Mesothelial cell of epicardium (in vitro differentiated cells): ENCODE measurements around the gene PTGER4. TPM values are rescaled to one million over a fixed set of nuclear protein-coding genes. Genes with fewer than 3 reads are reported as not detected.
A peak's percentile ranks its signal among the peaks of the same experiment; 100 is the strongest.

Experiments
- DNase-seq, 2 experiments: peaks; one replicate each; pipeline ENCODE4 v3.0.0; 2021; ENCODE audit warnings: low spot score in 2 of 2; ENCODE audit not compliant: unreplicated experiment in 2 of 2
- H3K27ac Mint-ChIP-seq: 2 replicates; pipeline ENCODE4 v1.8.0; 2021; ENCODE audit warnings: mixed read lengths
- H3K27me3 Mint-ChIP-seq: 2 replicates; pipeline ENCODE4 v1.8.0; 2021; ENCODE audit warnings: low read depth, mixed read lengths
- H3K36me3 Mint-ChIP-seq: 2 replicates; pipeline ENCODE4 v1.8.0; 2021; ENCODE audit warnings: mixed read lengths
- H3K4me1 Mint-ChIP-seq: 2 replicates; pipeline ENCODE4 v1.8.0; 2021; ENCODE audit warnings: mixed read lengths
- H3K4me3 Mint-ChIP-seq: 2 replicates; pipeline ENCODE4 v1.8.0; 2021; ENCODE audit warnings: mild to moderate bottlenecking, moderate library complexity, mixed read lengths
- H3K9me3 Mint-ChIP-seq: 2 replicates; pipeline ENCODE4 v1.8.0; 2021; ENCODE audit warnings: mixed read lengths
- total RNA-seq: library from RNA; stranded (reverse); gene quantifications from 3 replicates; pipeline ENCODE4 v1.2.1, GENCODE V29; 2021
- TF ChIP-seq, protein P1 (sequence below): fragments of 200-600 bp; sonication (generic); IDR thresholded peaks from one replicate; pipeline ENCODE4 v1.5.0; 2021; ENCODE audit warnings: antibody characterized with exemption; ENCODE audit not compliant: unreplicated experiment

Gene PTGER4
- total RNA-seq, 1 donor from 2014 or later: 40.0 TPM

GRCh38 chr5:40735609-40736008, 55.9 kb downstream of the PTGER4 start:
- no peak overlapping the region for H3K4me3 Mint-ChIP-seq
- H3K27ac Mint-ChIP-seq: peak overlapping the region; percentile 3
- TF ChIP-seq, protein P1, sequence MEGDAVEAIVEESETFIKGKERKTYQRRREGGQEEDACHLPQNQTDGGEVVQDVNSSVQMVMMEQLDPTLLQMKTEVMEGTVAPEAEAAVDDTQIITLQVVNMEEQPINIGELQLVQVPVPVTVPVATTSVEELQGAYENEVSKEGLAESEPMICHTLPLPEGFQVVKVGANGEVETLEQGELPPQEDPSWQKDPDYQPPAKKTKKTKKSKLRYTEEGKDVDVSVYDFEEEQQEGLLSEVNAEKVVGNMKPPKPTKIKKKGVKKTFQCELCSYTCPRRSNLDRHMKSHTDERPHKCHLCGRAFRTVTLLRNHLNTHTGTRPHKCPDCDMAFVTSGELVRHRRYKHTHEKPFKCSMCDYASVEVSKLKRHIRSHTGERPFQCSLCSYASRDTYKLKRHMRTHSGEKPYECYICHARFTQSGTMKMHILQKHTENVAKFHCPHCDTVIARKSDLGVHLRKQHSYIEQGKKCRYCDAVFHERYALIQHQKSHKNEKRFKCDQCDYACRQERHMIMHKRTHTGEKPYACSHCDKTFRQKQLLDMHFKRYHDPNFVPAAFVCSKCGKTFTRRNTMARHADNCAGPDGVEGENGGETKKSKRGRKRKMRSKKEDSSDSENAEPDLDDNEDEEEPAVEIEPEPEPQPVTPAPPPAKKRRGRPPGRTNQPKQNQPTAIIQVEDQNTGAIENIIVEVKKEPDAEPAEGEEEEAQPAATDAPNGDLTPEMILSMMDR: no peak
- peaks cover 13% of the 10 kb centered on the region for H3K9me3 Mint-ChIP-seq
- H3K36me3 Mint-ChIP-seq: peaks cover 17% of the 10 kb centered on the region
- H3K27me3 Mint-ChIP-seq: no peaks in the 10 kb centered on the region
- H3K4me1 Mint-ChIP-seq: peaks cover 21% of the 10 kb centered on the region
- no peak for DNase-seq

DNA sequence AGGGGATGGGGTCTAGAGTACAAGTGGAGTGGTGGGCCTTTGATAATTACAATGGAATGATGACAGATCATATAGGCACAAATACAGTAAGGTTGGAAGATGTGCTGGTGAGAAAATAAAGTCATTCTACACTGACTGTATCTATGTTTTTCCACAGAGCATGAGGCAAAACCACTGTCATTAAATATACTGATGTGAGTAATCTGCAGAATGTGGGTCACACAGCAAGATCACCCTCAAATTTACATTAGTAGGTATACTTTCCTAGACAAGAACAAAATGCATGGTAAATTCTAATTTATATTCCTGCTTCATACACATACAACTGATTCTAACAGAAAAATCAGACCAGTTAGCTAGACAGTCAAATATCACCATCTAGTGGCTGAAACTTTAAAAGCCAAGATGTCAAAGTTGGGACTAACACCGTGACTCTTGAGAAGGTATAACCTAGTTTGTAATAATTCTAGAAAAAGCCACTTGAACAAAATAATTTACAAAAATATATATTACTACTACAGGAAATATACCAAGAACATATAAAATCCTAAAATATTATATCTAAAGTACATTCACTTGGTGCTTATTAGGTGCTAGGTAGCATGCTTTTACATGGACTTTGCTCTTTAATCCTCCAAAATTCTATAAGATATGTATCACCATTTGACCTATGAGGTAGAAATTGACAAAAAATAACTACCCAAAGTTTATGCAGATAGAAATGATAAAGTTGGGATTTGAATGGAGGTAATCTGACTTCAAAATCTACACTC, 56.6 kb downstream of the PTGER4 start:
- H3K4me1 Mint-ChIP-seq: peaks cover 21% of the 10 kb centered on the region
- peaks cover 24% of the 10 kb centered on the region for H3K36me3 Mint-ChIP-seq
- peaks cover 20% of the 10 kb centered on the region for H3K9me3 Mint-ChIP-seq
- H3K27me3 Mint-ChIP-seq: no peaks in the 10 kb centered on the region
- no peak overlapping the region for H3K4me3 Mint-ChIP-seq
- TF ChIP-seq, protein P1: peak; percentile 64
- DNase-seq: no peak
- no peak overlapping the region for H3K27ac Mint-ChIP-seq

GRCh38 chr5:40738502-40738901, 58.8 kb downstream of the PTGER4 start:
- Mint-ChIP-seq H3K27me3 (no peaks in the 10 kb centered on the region), H3K4me3 (no peak overlapping the region), H3K27ac (no peak overlapping the region), H3K9me3 (peaks cover 20% of the 10 kb centered on the region), H3K4me1 (peaks cover 21% of the 10 kb centered on the region), H3K36me3 (peaks cover 38% of the 10 kb centered on the region)
- TF ChIP-seq, protein P1: no peak
- DNase-seq: no peak

Other genes starting within 250 kb of the PTGER4 start
- gene TTC33, start 76.0 kb downstream of the PTGER4 start, total RNA-seq: 20.1 to 22.7 TPM (median 21.1 TPM) in 3 replicates
- gene PRKAA1, start 118.5 kb downstream of the PTGER4 start, total RNA-seq: 56.3 to 60.4 TPM (median 57.7 TPM) in 3 replicates
- 1,420 to 1,502 TPM (median 1,461 TPM) in 3 replicates for gene RPL37, start 155.3 kb downstream of the PTGER4 start, total RNA-seq
- gene CARD6, start 161.5 kb downstream of the PTGER4 start, total RNA-seq: 1.3 to 1.5 TPM (median 1.4 TPM) in 3 replicates
- gene C7, start 229.6 kb downstream of the PTGER4 start, total RNA-seq: 18.2 to 22.6 TPM (median 20.7 TPM) in 3 replicates